Measurements from ENCODE around the gene ERI3.

GRCh38 chr1:44229435-44230167, 125.5 kb downstream of the ERI3 start:
- TF ChIP-seq TARDBP (CRISPR knock-in tag; IDR thresholded peaks at IDR 0.05) (no peak), PRDM10 (CRISPR knock-in tag; IDR thresholded peaks at IDR 0.05; ENCODE audit: low read depth) (no peak), SIX1 (CRISPR knock-in tag; IDR thresholded peaks at IDR 0.05; ENCODE audit: borderline replicate concordance) (no peak)
